Astrocyte (in vitro differentiated cells and primary cell): ENCODE results near the gene TCN1. TPM values are rescaled to one million over a fixed set of nuclear protein-coding genes. Genes with fewer than 3 reads are reported as not detected.

Source experiments
- DNase-seq: peaks from one replicate; pipeline ENCODE4 v3.0.0-alpha.2; 2010; ENCODE audit warnings: low read depth
- FAIRE-seq: peaks from 2 replicates; lab custom pipeline; 2011; peaks lifted over from hg19 to GRCh38; lab: Jason Lieb, UNC
- H2AFZ ChIP-seq: 2 replicates; pipeline ENCODE4 v1.6.0; 2012; ENCODE audit warnings: low read depth, low read length, inconsistent platforms
- H3K27ac ChIP-seq: 2 replicates; pipeline ENCODE4 v1.5.1; 2011; ENCODE audit warnings: low read depth, low read length, inconsistent platforms
- H3K27me3 ChIP-seq: 2 replicates; pipeline ENCODE4 v1.6.0; 2011; ENCODE audit warnings: low read length, inconsistent platforms; ENCODE audit not compliant: insufficient read depth
- H3K36me3 ChIP-seq: 2 replicates; pipeline ENCODE4 v1.5.1; 2011; ENCODE audit warnings: low read length, inconsistent platforms; ENCODE audit not compliant: insufficient read depth
- H3K4me1 ChIP-seq: 2 replicates; pipeline ENCODE4 v1.5.1; 2011; ENCODE audit warnings: low read length, inconsistent platforms; ENCODE audit not compliant: insufficient read depth
- H3K4me2 ChIP-seq: 2 replicates; pipeline ENCODE4 v1.6.0; 2012; ENCODE audit warnings: low read length, inconsistent platforms
- H3K4me3 ChIP-seq: 2 replicates; pipeline ENCODE4 v1.5.1; 2011; ENCODE audit warnings: low read depth, mild to moderate bottlenecking, low read length, inconsistent platforms; ENCODE audit not compliant: insufficient read depth
- H3K79me2 ChIP-seq: 2 replicates; pipeline ENCODE4 v1.6.0; 2012; ENCODE audit warnings: mild to moderate bottlenecking, low read length, inconsistent platforms; ENCODE audit not compliant: insufficient read depth
- H3K9ac ChIP-seq: 2 replicates; pipeline ENCODE4 v1.6.0; 2012; ENCODE audit warnings: mild to moderate bottlenecking, low read length, inconsistent platforms
- H3K9me3 ChIP-seq: 2 replicates; pipeline ENCODE4 v1.5.1; 2012; ENCODE audit warnings: low read depth, mild to moderate bottlenecking, low read length, inconsistent platforms; ENCODE audit not compliant: insufficient read depth
- H4K20me1 ChIP-seq: 2 replicates; pipeline ENCODE4 v1.6.0; 2012; ENCODE audit warnings: low read length, inconsistent platforms; ENCODE audit not compliant: insufficient read depth
- H3K27ac Mint-ChIP-seq: one replicate; pipeline ENCODE4 v1.8.0; 2021; ENCODE audit warnings: mild to moderate bottlenecking, mixed read lengths; ENCODE audit not compliant: unreplicated experiment
- H3K27me3 Mint-ChIP-seq: one replicate; pipeline ENCODE4 v1.8.0; 2021; ENCODE audit warnings: low read depth, mixed read lengths; ENCODE audit not compliant: unreplicated experiment
- H3K36me3 Mint-ChIP-seq: one replicate; pipeline ENCODE4 v1.8.0; 2021; ENCODE audit warnings: low read depth, mixed read lengths; ENCODE audit not compliant: unreplicated experiment
- H3K4me1 Mint-ChIP-seq: one replicate; pipeline ENCODE4 v1.8.0; 2021; ENCODE audit warnings: low read depth, mixed read lengths; ENCODE audit not compliant: unreplicated experiment
- H3K4me3 Mint-ChIP-seq: one replicate; pipeline ENCODE4 v1.8.0; 2021; ENCODE audit warnings: mild to moderate bottlenecking, moderate library complexity, mixed read lengths; ENCODE audit not compliant: unreplicated experiment
- H3K9me3 Mint-ChIP-seq: one replicate; pipeline ENCODE4 v1.8.0; 2021; ENCODE audit warnings: mild to moderate bottlenecking, mixed read lengths; ENCODE audit not compliant: unreplicated experiment
- EZH2 ChIP-seq: IDR thresholded peaks from 2 replicates; pipeline ENCODE4 v1.6.1; 2012; ENCODE audit warnings: mild to moderate bottlenecking, low read length, inconsistent platforms; ENCODE audit not compliant: insufficient read depth
- total RNA-seq: library from RNA; stranded (reverse); gene quantifications from 2 replicates; pipeline ENCODE4 v1.2.1, GENCODE V29; 2021
- TF ChIP-seq, protein P1 (sequence below): IDR thresholded peaks from 2 replicates; pipeline ENCODE4 v1.5.1; 2011; ENCODE audit warnings: low read depth, mild to moderate bottlenecking, inconsistent platforms, low read length, moderate library complexity; ENCODE audit not compliant: insufficient read depth

TCN1 gene
- total RNA-seq, 1 donor from 2014 or later: 0.45 TPM

DNA sequence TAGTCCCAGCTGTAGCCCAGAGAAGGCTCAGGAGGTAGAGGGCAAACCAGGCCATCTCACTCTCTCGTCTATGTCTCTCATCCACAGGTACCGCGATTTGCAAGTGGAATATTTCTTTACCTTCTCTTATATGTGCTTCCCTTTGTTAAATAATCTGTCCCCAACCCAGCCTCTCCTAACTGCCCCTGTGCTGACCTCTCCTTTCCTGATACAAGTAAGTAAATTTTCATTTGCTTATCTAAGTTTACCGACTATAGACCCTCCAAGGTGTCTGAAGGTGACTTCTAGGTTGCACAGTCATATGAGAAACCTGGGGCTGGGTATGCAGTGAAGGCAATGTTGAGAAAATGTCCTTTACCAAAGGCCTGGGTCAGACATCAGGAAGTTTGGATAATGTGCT is 20.9 kb downstream of the TCN1 start, which contains the start of gene CBLIF:
TSS of gene CBLIF (minus strand) at position 101 of the 400 bp plus-strand sequence. CDS start at position 55, 46 bp downstream.
- peaks cover 8% of the 10 kb centered on the region for H3K9me3 Mint-ChIP-seq
- Histone ChIP-seq H4K20me1 (no peaks in the 10 kb centered on the region), H3K9ac (no peak within 1 kb of the TSS), H3K4me1 (no peaks in the 10 kb centered on the region), H3K27ac (no peak within 1 kb of the TSS), H3K4me3 (no peak within 1 kb of the TSS), H3K36me3 (no peaks in the 10 kb centered on the region), H2AFZ (no peak within 1 kb of the TSS), H3K4me2 (no peak within 1 kb of the TSS), H3K27me3 (no peaks in the 10 kb centered on the region), H3K79me2 (no peaks in the 10 kb centered on the region), H3K9me3 (no peaks in the 10 kb centered on the region)
- DNase-seq (no peak), FAIRE-seq (no peak)
- no peak within 1 kb of the TSS for H3K4me3 Mint-ChIP-seq
- H3K36me3 Mint-ChIP-seq: peaks cover 3% of the 10 kb centered on the region
- no peaks in the 10 kb centered on the region for H3K27me3 Mint-ChIP-seq
- no peak within 1 kb of the TSS for H3K27ac Mint-ChIP-seq
- no peaks in the 10 kb centered on the region for H3K4me1 Mint-ChIP-seq
- TF ChIP-seq, protein P1, sequence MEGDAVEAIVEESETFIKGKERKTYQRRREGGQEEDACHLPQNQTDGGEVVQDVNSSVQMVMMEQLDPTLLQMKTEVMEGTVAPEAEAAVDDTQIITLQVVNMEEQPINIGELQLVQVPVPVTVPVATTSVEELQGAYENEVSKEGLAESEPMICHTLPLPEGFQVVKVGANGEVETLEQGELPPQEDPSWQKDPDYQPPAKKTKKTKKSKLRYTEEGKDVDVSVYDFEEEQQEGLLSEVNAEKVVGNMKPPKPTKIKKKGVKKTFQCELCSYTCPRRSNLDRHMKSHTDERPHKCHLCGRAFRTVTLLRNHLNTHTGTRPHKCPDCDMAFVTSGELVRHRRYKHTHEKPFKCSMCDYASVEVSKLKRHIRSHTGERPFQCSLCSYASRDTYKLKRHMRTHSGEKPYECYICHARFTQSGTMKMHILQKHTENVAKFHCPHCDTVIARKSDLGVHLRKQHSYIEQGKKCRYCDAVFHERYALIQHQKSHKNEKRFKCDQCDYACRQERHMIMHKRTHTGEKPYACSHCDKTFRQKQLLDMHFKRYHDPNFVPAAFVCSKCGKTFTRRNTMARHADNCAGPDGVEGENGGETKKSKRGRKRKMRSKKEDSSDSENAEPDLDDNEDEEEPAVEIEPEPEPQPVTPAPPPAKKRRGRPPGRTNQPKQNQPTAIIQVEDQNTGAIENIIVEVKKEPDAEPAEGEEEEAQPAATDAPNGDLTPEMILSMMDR: no peak
- TF ChIP-seq EZH2: no peak

DNA sequence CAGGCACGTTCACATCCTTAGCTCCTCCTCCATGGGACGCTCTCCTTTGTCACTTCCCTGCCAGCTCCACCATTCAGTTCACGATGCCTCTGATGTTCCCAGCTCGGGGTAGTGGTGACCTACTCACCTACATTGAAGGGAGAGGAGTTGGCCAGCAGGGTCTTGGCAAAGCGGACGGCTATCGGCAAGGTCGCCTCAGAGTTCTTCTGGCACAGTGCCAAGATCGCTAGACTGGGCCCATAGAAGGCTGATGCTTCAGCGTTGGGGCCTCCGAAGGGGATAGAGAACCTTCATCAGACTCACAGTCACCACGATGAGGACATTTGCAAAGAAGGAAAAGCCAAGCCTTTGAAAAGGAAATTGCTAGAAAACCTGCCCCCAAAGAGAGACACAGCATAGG is 24.0 kb downstream of the TCN1 start:
- Histone ChIP-seq H3K4me1 (no peaks in the 10 kb centered on the region), H3K9me3 (no peaks in the 10 kb centered on the region), H3K27me3 (no peaks in the 10 kb centered on the region), H4K20me1 (no peaks in the 10 kb centered on the region), H3K79me2 (no peaks in the 10 kb centered on the region), H3K27ac (no peak overlapping the region), H3K36me3 (no peaks in the 10 kb centered on the region), H3K4me3 (no peak overlapping the region), H3K4me2 (no peak overlapping the region), H2AFZ (no peak overlapping the region), H3K9ac (no peak overlapping the region)
- Mint-ChIP-seq H3K4me1 (no peaks in the 10 kb centered on the region), H3K27me3 (no peaks in the 10 kb centered on the region), H3K36me3 (peaks cover 3% of the 10 kb centered on the region), H3K4me3 (no peak overlapping the region), H3K27ac (no peak overlapping the region), H3K9me3 (peaks cover 5% of the 10 kb centered on the region)
- TF ChIP-seq, protein P1: no peak
- no peak for TF ChIP-seq EZH2
- DNase-seq: no peak
- no peak for FAIRE-seq

DNA sequence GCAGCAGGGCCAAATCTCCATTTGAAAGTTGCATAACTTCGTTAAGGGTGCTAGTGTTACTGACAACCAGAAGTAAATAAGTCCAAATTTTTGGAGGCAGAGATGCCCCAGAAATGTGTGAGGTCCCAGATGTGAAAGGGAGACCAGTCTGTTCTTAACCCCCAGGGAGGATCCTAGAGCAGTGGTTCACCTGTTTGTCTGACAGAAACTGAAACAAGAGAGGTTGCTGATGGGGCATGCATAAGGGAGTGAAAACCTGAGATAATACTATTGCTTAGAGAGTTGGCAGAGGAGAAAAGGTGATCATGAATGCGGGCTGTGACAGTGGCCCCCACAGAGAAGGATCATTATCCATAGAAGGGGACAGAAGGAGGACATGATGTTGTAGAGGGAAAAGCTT is 24.8 kb downstream of the TCN1 start:
- no peaks in the 10 kb centered on the region for H3K9me3 ChIP-seq
- no peaks in the 10 kb centered on the region for H3K27me3 ChIP-seq
- H3K4me1 ChIP-seq: no peaks in the 10 kb centered on the region
- TF ChIP-seq, protein P1: no peak
- no peak for TF ChIP-seq EZH2
- FAIRE-seq: no peak
- no peaks in the 10 kb centered on the region for H3K36me3 ChIP-seq
- H3K27ac Mint-ChIP-seq: no peak overlapping the region
- H3K4me3 Mint-ChIP-seq: no peak overlapping the region
- no peaks in the 10 kb centered on the region for H4K20me1 ChIP-seq
- H3K4me3 ChIP-seq: no peak overlapping the region
- no peak overlapping the region for H2AFZ ChIP-seq
- H3K4me1 Mint-ChIP-seq: no peaks in the 10 kb centered on the region
- no peak overlapping the region for H3K27ac ChIP-seq
- no peak overlapping the region for H3K9ac ChIP-seq
- H3K27me3 Mint-ChIP-seq: no peaks in the 10 kb centered on the region
- peaks cover 3% of the 10 kb centered on the region for H3K36me3 Mint-ChIP-seq
- H3K9me3 Mint-ChIP-seq: peaks cover 5% of the 10 kb centered on the region
- no peak overlapping the region for H3K4me2 ChIP-seq
- H3K79me2 ChIP-seq: no peaks in the 10 kb centered on the region
- no peak for DNase-seq
